Superior temporal gyrus (tissue), 1 donor: ENCODE results near the gene MSANTD3.
"Not testable (repeated sequence)": the region's sequence is repeated elsewhere in the genome, so short reads cannot be mapped to it uniquely, and the experiment has no call there.

Source experiments
- DNase-seq: peaks from one replicate; pipeline ENCODE4 v3.0.0-alpha.2; 2016; ENCODE audit errors: extremely low spot score

MSANTD3 gene

DNA sequence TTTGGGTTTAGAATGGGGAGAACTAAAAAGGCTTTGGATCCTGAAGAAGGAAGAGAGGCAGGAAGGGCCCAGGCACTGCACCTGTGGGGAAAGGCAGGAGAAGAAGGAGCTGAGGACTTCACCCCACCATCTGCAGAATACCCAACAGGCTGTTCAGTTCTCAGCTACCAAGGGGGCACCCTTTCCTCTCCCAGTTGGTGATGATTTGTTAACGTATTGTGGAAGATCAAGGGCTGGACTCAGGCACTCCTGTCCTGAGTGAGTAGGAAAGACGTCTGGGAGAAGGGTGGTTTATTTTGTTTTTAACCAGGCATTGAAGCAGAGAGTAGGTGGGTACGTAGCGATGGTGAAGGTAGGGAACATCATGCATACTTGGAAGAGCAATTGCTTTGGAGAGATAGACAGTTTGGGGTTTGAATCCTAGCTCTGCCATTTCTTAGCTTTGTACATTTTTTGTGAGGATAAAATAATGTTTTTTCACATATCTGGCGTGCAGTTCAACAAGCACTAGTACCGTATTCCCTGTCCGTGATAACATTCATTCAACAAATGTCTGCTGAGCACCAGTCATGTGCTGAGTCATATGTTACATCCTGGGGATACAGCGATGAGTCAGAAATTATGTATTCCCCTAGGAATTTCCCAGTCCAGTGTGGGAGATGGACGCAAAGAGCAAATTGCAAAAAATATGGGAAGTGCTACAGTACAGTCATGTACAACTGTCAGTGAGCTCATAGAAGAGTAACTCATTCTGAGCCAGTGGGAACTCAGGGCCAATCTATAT, 2.1 kb downstream of the MSANTD3 start:
- DNase-seq = peak; percentile 77

DNA sequence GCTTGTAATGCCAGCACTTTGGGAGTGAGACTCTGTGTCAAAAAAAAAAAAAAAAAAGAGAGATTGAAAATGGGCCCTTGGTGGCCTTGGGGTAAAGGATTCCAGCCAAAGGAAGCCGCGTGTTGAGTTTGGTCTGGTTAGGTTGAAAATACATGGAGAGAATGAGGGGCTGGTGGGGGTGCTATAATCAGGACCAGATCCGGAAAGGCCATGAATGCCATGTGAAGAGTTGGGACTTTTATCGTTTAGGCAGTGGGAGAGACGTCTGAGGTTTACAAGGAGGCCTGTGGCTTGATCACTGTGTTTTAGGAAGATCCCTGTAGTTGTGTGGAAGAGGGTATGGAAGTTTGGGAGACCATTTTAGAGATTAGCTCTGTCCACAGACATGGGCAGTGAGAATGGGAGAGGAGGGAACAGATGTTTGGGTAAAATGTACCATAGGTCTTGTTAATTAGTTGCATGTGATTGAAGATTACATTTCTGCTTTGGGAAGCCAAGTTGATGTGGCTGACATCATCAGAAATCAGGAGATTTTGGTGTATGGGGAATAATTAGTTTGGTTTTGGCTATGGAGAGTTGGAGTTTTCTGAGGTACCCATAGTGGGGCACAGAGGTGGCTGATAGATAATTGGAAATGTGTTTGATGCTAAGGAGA, 3.5 kb downstream of the MSANTD3 start:
- DNase-seq = no peak

- DNase-seq = no peak
These were observed 4.9 kb downstream of the MSANTD3 start for GRCh38 chr9:100431886-100432285.

DNA sequence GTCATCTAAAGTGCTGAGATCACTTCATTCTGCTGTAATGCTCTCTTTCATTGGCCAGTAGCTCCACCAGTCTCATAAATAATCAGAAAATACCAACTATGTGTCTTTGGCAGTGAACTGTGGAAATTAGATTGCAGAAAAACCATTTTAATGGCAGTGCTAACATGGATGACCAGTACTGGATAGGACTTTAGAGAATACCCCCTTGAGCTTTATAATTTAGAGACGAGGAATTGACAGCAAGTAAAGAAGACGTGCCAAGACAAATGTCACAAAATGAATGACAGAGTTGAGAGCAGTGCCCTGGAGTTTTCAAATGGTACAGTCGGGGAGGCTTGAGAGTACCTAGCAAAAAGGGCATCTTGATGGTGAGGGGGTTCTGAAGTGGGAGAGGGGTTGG, 5.8 kb downstream of the MSANTD3 start:
- no peak for DNase-seq

GRCh38 chr9:100436571-100436970, 9.6 kb downstream of the MSANTD3 start:
- DNase-seq = no peak

DNA sequence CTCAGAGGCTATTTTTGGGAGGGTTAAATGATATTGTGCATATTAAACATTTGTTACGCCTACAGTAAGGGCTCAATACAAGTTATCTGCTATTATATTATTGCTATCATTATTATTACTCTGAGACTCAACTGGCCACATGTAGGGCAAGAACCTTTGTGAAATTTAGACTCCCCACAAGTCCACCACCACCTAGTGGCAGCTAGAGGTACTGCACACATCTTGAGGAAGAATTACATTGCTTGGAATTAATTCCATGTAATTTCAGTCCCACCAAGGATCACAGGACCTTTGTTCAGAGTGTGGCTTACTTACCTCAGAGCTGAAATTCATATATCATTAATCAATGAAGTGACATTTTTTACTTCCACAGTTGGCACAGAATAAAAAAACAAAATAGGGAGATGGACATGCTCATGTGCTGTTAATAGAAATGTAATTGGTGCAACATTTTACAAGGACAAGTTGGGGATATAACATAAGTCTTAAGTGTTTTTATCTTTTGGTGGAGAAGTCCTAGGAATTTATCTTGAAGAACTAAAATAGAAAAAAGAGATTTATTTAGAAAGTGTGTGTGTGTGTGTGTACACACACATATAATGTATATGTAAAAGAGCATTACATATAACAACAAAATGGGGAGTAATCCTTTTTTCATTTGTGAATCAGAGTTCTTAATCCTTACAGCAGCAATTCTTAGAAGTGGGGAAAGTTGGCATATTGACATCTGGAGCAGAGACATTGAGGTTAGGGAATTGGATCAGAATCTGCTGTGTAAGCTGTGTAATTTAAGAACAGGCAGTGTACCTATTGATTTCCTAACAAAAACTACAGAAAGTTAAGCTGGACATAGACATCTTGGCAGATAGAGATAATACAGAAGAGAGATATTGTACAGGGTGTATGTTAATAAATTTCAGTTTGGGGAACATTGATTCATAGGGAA, 11.2 kb downstream of the MSANTD3 start:
- DNase-seq = peak; percentile 91

- no peak for DNase-seq
These were observed 13.1 kb downstream of the MSANTD3 start for GRCh38 chr9:100440071-100440470.

DNA sequence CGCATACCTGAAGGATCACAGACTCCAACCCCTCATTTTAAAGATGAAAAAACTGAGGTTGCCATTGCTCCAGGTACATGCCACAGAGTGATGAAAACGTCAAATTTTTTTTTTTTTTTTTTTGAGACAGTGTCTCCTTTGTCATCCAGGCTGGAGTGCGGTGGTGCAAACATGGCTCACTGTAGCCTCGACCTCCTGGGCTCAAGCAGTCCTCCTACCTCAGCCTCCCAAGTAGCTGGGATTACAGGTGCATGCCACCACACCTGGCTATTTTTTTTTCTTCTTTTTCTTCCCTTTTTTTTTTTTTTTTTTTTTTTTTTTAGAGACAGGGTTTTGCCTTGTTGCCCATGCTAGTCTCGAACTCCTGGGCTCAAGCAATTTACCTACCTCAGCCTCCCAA, 13.5 kb downstream of the MSANTD3 start:
- not testable (repeated sequence) for DNase-seq

DNA sequence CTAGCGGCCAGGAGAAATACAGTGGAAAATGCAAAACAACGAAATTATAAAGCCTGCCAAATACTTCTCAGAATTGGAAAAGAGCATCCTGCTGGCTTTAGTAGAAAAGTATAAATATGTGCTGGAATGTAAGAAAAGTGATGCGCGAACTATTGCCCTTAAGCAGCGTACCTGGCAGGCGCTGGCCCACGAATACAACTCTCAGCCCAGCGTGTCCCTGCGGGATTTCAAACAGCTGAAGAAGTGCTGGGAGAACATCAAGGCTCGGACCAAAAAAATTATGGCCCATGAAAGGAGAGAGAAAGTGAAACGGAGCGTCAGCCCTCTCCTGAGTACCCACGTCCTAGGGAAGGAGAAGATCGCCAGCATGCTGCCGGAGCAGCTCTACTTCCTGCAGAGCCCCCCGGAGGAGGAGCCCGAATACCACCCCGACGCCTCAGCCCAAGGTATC, 15.0 kb downstream of the MSANTD3 start:
- no peak for DNase-seq

DNA sequence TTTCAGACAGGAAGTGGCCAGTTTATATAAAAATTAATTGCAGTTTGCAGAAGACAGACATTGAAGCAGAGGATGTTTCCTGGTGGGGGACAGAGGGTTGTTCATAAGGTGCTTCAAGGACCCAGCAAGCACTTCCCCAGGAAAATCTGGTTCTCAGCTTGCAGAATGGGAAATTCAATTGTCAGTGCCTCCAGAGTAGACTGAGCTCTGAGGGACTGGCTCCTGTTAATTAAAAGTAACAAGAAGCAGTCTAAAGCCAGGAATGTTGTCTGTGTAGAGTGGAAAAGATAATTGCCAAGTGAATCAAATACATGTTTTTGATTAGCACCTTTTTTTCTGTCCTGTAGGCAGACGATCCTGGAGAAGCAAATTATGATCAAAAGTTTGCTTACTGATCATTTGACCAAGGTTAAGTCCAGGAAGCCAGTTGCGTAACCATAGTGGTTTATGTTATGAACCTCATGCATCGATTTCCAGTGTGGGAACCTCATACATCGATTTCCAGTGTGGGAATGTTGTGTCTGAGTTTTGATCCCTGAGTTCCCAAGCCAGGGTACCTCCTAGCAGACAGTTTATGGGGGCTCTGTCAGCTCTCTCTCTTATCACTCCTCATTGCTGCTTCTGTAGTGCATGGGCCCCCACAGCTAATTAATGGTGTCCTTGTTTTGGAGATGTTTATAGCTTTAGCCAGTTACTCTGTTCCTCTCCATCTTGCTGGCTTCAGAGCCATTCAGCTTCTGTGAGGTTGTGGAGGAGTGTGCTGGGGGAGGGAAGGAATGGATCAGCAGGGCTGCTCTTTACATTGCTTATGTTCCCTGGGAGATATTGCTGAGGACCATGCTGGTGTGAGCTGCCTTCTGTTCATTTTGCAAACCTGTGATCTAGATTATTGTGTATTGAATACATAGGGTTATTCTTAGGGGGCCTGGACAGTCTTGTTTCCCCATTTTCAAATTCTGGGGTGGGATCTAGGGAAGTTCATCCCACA, 17.1 kb downstream of the MSANTD3 start:
- no peak for DNase-seq

DNA sequence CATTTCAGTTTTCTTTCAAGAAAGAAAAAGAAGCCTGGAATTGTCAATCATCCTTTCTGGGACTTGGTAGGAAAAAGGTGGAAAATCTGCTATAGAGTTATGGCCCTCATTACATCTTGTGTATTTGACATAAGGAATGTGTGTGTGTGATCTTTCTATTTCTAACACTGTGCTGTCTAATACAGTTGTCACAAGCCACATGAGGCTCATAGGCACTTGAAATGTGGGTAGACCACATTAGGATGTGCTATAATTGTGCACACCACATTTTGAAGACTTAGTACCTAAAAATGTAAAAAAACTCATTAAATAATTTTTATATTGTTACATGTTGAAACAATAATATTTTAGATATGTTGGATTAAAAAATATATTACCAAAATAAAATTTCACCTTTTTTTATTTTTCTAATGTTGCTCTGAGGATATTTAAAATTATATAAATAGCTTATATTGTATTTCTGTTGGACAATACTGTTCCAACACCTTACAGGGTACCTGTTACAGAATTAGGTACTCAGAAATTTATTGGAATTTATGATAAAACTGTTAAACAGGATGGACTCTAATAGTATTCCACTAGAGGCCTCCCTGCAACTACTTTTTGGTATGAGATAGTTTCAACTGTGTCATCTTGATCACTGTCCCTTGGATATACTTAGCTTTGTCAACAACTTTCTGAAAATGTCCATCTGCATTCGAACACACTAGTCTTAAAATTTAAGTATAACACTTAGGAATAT, 18.4 kb downstream of the MSANTD3 start:
- DNase-seq = peak; percentile 77

DNA sequence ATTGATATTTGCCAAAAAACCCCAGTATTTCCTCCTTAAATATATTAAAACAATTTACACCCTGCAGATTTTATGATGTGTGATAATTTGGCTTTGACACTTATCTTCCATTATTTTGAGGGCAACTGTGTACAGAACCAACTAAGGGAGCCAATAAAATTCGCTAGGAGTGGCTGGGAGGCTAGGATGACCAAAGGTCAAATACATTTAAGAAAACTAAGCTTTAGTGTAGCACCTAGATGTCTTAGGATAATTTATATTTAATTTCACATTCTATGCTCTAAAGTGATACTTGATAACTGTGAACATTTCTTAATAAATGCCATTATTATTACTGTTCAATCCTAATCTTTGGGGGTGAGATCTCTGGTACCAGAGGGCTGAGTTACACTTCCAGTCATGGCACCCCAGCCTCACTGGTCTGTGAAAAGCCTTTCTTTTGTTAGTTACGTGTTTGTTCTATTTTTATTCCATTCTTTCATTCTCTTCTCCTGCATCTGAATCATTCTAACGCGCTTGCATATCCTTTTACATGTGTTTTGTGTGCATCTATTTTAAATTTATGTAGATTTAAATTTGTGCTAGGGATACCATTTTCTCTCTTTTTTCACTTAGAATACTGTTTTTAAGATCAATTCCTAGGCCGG, 19.1 kb downstream of the MSANTD3 start:
- DNase-seq = no peak

DNA sequence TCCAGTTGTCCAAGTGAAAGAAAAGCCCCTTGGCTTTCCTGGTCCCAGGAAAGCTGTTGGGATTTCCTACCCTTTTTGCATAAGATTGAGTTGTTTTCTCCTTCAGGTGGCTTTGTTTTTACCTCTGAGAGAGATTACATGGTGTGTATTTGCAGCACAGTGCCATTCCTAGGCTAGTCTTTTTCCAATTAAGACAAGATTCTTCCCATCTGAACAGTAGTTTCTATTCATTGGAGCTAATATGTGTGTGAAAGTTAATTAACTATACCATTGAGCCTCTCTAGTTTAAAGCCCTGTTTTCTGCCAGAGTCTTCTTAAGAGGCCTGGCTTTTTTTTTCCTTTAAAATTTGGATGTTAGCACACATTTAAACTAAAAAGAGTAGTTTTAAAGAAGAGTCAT, 20.1 kb downstream of the MSANTD3 start:
- DNase-seq = no peak

GRCh38 chr9:100448266-100448665, 21.3 kb downstream of the MSANTD3 start:
- DNase-seq = no peak

GRCh38 chr9:100449420-100449819, 22.5 kb downstream of the MSANTD3 start:
- no peak for DNase-seq

DNA sequence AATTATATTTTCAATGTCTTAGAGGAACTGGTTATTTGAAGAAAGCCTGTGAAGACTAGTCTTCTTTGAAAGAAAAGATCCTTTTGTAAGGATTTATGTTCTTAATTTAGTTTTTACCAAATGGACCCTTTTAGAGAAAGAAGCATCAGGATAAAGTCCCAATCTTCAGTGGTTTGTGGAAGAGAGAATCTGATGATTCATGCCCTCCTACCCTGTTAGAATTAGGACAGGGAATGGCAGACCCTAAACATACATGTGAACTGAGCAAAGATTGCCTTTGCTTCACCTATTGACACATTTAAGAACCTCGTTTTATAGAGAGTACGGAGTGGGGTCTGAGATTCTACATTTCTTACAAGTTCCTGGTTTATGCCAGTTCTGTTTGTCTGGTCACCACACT, 26.0 kb downstream of the MSANTD3 start:
- DNase-seq = no peak

GRCh38 chr9:100455470-100455869, 28.5 kb downstream of the MSANTD3 start:
- no peak for DNase-seq

GRCh38 chr9:100457517-100457916, 30.6 kb downstream of the MSANTD3 start:
- no peak for DNase-seq

DNA sequence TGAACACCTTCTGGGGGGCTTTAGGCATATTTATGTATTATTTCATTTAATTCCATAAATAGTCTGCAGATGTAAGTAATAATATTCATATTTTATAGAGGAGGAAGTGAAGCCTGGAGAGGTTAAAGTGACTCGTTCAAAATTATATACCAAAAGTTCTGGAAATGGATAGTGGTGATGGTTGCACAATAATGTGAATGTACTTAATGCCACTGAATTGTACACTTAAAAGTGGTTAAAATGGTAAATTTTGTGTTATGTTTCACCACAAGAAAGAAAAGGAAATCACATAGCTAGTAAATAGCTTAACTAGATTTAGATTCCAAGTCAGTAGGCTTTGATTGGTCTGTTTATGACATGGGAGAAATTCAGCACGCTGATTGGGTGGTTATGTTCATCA, 33.0 kb downstream of the MSANTD3 start:
- DNase-seq = no peak

DNA sequence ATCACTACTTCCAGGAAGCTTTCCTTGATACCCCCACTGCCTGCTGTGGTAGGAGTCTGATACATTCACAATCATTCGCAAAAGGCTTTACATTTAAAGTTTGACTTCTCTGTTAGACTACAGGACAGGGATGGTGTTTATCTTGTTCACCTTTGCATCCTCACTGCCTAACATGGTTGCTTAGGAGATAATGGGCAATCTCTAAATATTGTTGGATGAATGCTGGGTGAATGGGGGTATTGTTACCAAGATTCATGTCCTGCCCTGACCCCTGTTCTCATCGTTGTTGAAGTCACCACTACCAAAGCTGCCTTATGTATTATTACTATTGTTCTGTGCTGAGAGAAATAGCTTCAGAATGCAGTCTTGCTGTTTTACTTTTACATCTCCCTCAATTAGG, 38.3 kb downstream of the MSANTD3 start:
- DNase-seq = peak; percentile 75
